Measurements from ENCODE around the gene BBOX1. TPM values are rescaled to one million over a fixed set of nuclear protein-coding genes. Genes with fewer than 3 reads are reported as not detected.

Gene BBOX1
- total and polyA plus RNA-seq, 2 of the 4 experiments (the other 2 are of a cell fraction) = not detected

DNA sequence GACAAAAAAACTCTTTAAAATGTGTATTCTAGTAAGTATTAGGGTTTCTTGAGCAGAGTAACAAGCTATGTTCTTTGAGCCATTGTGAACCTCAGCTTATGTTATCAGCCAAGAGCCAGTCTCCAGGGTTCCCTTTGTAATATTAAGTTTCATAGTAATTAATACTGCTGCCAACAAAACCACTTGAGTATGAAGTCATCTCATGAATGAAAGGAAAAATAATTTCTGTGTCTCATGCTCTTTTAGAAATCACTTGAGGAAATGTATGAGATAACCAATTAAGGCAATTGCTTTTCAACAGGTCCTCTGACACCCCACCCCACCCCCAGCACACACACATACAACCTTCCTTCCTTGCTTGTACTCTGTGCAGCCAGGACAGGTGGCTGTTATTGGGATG is 59.9 kb downstream of the BBOX1 start:
- no peak for DNase-seq

More for the DNA sequence above, 59.9 kb downstream of the BBOX1 start:
- no peak for ATAC-seq (ENCODE audit: low read depth)
- Histone ChIP-seq H3K23ac (ENCODE audit: low read depth, low read length) (no peak overlapping the region), H2AK9ac (replicated peaks; ENCODE audit: low read depth, low read length, poor library complexity) (no peak overlapping the region), H3K27me3 (ENCODE audit: control insufficient read depth, insufficient read depth, low read length) (no peaks in the 10 kb centered on the region; the same call in 1 of the 2 replicates), H3K9me3 (ENCODE audit: control insufficient read depth, insufficient read depth, low read length) (no peaks in the 10 kb centered on the region), H3K9ac (ENCODE audit: low read depth, low read length) (no peak overlapping the region), H3K9me1 (ENCODE audit: insufficient read depth, low read length) (no peaks in the 10 kb centered on the region), H2AK5ac (ENCODE audit: low read depth, low read length) (no peak overlapping the region), H3K4ac (ENCODE audit: low read depth, low read length) (no peak overlapping the region), H4K91ac (ENCODE audit: insufficient read depth, low read depth, low read length) (no peak overlapping the region), H2BK20ac (ENCODE audit: low read depth, low read length) (no peak overlapping the region), H3K14ac (replicated peaks; ENCODE audit: low read depth, low read length) (no peak overlapping the region), H3K27ac (ENCODE audit: insufficient read depth, low read length) (no peak overlapping the region), H3K4me1 (ENCODE audit: control insufficient read depth, insufficient read depth, low read length) (no peaks in the 10 kb centered on the region), H4K20me1 (ENCODE audit: insufficient read depth, low read length) (no peaks in the 10 kb centered on the region), H2BK5ac (ENCODE audit: low read depth, low read length, poor library complexity, severe bottlenecking) (no peak overlapping the region), H3K4me3 (ENCODE audit: insufficient read depth, low read depth, low read length) (no peak overlapping the region), H3K4me2 (ENCODE audit: low read depth, low read length) (no peak overlapping the region), H3K56ac (ENCODE audit: extremely low read depth, insufficient read depth, low read length) (no peak overlapping the region), H2BK15ac (ENCODE audit: low read depth, low read length) (no peak overlapping the region), H4K8ac (ENCODE audit: low read depth in 2 of 2, low read length in 2 of 2) (no peak overlapping the region), H2BK120ac (ENCODE audit: low read depth, low read length) (no peak overlapping the region), H3K79me1 (ENCODE audit: low read depth in 1 of 2, low read length in 2 of 2) (no peaks in the 10 kb centered on the region), H3K36me3 (ENCODE audit: control insufficient read depth, insufficient read depth, low read length) (no peaks in the 10 kb centered on the region), H3K18ac (ENCODE audit: low read depth, low read length) (no peak overlapping the region), H2AFZ (replicated peaks; ENCODE audit: low read length, poor library complexity) (no peak overlapping the region), H4K5ac (ENCODE audit: low read depth, low read length) (no peak overlapping the region)
- CTCF ChIA-PET = interaction anchor here (0.5 to 1.5 kb wide), 3 partner anchors 10 to 381 kb away, joined by 3 to 5 read pairs (median 3); no protein-coding TSS in a partner anchor
- POLR2A ChIA-PET (ENCODE audit: unreplicated experiment) = no interaction called here
- in situ Hi-C loops (cut with MboI; ENCODE audit: low sequenced_read_pairs) (no loop called here), dilution Hi-C loops (cut with HindIII; ENCODE audit: low sequenced_read_pairs, unreplicated experiment) (no loop called here), intact Hi-C loops (cut with micrococcal nuclease) (no loop called here)
- TF ChIP-seq, protein P1, sequence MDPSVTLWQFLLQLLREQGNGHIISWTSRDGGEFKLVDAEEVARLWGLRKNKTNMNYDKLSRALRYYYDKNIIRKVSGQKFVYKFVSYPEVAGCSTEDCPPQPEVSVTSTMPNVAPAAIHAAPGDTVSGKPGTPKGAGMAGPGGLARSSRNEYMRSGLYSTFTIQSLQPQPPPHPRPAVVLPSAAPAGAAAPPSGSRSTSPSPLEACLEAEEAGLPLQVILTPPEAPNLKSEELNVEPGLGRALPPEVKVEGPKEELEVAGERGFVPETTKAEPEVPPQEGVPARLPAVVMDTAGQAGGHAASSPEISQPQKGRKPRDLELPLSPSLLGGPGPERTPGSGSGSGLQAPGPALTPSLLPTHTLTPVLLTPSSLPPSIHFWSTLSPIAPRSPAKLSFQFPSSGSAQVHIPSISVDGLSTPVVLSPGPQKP (IDR thresholded peaks at IDR 0.05; ENCODE audit: borderline replicate concordance, low read depth, low read length) = no peak
- no TSS peak for BruUV-seq (replicated peaks)

All from IMR-90 (cell line).